Ovary (tissue), 3 donors: ENCODE results near the gene S100A16.

Source experiments
- EP300 ChIP-seq: sonication (generic); formaldehyde crosslinking; IDR thresholded peaks from one replicate; pipeline ENCODE4 v1.6.1; 2017; ENCODE audit warnings: antibody characterized with exemption
- POLR2A ChIP-seq: fragments of 450-650 bp; IDR thresholded peaks from one replicate; pipeline ENCODE4 v1.6.1; 2017; ENCODE audit warnings: antibody characterized with exemption, mild to moderate bottlenecking, moderate library complexity
- TF ChIP-seq, protein P1 (sequence below), 3 donors: fragments of 450-650 bp in 2 of 3; fragments of 200-600 bp in 1 of 3; IDR thresholded peaks; one replicate each; pipeline versions ENCODE4 v1.5.1 to v1.8.0; 2016 to 2022; ENCODE audit warnings: antibody characterized with exemption in 3 of 3, mild to moderate bottlenecking in 1 of 3
- donor health status: DM: no; HTN: no; CAD: no.

- TF ChIP-seq, protein P1, sequence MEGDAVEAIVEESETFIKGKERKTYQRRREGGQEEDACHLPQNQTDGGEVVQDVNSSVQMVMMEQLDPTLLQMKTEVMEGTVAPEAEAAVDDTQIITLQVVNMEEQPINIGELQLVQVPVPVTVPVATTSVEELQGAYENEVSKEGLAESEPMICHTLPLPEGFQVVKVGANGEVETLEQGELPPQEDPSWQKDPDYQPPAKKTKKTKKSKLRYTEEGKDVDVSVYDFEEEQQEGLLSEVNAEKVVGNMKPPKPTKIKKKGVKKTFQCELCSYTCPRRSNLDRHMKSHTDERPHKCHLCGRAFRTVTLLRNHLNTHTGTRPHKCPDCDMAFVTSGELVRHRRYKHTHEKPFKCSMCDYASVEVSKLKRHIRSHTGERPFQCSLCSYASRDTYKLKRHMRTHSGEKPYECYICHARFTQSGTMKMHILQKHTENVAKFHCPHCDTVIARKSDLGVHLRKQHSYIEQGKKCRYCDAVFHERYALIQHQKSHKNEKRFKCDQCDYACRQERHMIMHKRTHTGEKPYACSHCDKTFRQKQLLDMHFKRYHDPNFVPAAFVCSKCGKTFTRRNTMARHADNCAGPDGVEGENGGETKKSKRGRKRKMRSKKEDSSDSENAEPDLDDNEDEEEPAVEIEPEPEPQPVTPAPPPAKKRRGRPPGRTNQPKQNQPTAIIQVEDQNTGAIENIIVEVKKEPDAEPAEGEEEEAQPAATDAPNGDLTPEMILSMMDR (IDR thresholded peaks at IDR 0.05): no peak
- no peak for TF ChIP-seq EP300
- no peak for TF ChIP-seq POLR2A
Observed at GRCh38 chr1:153639280-153639679, 26.3 kb upstream of the S100A16 start.
